Bronchial epithelial cell (primary cell): ENCODE results near the gene ZNF19. TPM values are rescaled to one million over a fixed set of nuclear protein-coding genes. Genes with fewer than 3 reads are reported as not detected.

Experiments
- DNase-seq: peaks from one replicate; pipeline ENCODE4 v3.0.0-alpha.2; 2010; ENCODE audit warnings: low read depth
- FAIRE-seq: peaks from 2 replicates; lab custom pipeline; 2011; peaks lifted over from hg19 to GRCh38; lab: Jason Lieb, UNC
- H3K27me3 ChIP-seq: 2 replicates; pipeline ENCODE4 v1.5.1; 2011; ENCODE audit warnings: low read length; ENCODE audit not compliant: control insufficient read depth, insufficient read depth
- H3K36me3 ChIP-seq: 2 replicates; pipeline ENCODE4 v1.5.1; 2011; ENCODE audit warnings: low read length; ENCODE audit not compliant: control insufficient read depth, insufficient read depth
- H3K4me3 ChIP-seq: 2 replicates; pipeline ENCODE4 v1.5.1; 2011; ENCODE audit warnings: mild to moderate bottlenecking, low read depth, low read length, control low read depth
- total RNA-seq: library from RNA; depleted of rRNA; stranded (reverse); fragments of >200 nt; gene quantifications from 2 replicates; pipeline ENCODE4 v1.2.1, GENCODE V29; 2014
- TF ChIP-seq, protein P1 (sequence below): IDR thresholded peaks from 2 replicates; pipeline ENCODE4 v1.5.1; 2011; ENCODE audit warnings: mild to moderate bottlenecking, moderate library complexity, low read length, control low read depth, inconsistent platforms; ENCODE audit not compliant: insufficient read depth, severe bottlenecking

ZNF19 gene
- total RNA-seq, 1 donor from 2014 or later: 2.6 TPM

GRCh38 chr16:71449020-71449419, 40.1 kb downstream of the ZNF19 start:
- DNase-seq (no peak), FAIRE-seq (no peak)
- Histone ChIP-seq H3K36me3 (peaks cover 9% of the 10 kb centered on the region), H3K4me3 (no peak overlapping the region), H3K27me3 (no peaks in the 10 kb centered on the region)
- TF ChIP-seq, protein P1, sequence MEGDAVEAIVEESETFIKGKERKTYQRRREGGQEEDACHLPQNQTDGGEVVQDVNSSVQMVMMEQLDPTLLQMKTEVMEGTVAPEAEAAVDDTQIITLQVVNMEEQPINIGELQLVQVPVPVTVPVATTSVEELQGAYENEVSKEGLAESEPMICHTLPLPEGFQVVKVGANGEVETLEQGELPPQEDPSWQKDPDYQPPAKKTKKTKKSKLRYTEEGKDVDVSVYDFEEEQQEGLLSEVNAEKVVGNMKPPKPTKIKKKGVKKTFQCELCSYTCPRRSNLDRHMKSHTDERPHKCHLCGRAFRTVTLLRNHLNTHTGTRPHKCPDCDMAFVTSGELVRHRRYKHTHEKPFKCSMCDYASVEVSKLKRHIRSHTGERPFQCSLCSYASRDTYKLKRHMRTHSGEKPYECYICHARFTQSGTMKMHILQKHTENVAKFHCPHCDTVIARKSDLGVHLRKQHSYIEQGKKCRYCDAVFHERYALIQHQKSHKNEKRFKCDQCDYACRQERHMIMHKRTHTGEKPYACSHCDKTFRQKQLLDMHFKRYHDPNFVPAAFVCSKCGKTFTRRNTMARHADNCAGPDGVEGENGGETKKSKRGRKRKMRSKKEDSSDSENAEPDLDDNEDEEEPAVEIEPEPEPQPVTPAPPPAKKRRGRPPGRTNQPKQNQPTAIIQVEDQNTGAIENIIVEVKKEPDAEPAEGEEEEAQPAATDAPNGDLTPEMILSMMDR: no peak

GRCh38 chr16:71448274-71448866, 40.8 kb downstream of the ZNF19 start:
- H3K27me3 ChIP-seq: no peaks in the 10 kb centered on the region
- DNase-seq (no peak), FAIRE-seq (no peak)
- H3K4me3 ChIP-seq: no peak overlapping the region
- TF ChIP-seq, protein P1: no peak
- peaks cover 6% of the 10 kb centered on the region for H3K36me3 ChIP-seq

DNA sequence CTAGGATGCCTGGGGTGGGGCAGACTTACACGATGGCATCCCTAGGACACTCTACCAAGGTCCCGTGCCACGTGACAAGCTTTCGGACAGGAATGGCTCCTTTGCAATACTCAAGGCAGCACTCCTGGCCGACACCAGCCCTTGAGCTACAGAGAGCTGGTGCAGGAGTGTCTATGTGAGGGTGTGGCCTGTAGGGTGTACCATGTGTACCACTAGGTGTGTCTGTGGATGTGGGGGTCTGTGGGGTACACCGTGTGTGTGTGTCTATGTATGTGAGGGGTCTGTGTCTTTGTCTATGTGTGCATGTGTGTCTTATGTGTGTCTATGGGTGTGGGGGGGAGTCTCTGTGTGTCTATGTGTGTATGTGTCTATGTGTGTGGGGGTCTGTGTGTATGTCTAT, 45.4 kb downstream of the ZNF19 start:
- H3K27me3 ChIP-seq: no peaks in the 10 kb centered on the region
- FAIRE-seq: no peak
- DNase-seq: no peak
- no peak overlapping the region for H3K4me3 ChIP-seq
- TF ChIP-seq, protein P1: no peak
- no peaks in the 10 kb centered on the region for H3K36me3 ChIP-seq

DNA sequence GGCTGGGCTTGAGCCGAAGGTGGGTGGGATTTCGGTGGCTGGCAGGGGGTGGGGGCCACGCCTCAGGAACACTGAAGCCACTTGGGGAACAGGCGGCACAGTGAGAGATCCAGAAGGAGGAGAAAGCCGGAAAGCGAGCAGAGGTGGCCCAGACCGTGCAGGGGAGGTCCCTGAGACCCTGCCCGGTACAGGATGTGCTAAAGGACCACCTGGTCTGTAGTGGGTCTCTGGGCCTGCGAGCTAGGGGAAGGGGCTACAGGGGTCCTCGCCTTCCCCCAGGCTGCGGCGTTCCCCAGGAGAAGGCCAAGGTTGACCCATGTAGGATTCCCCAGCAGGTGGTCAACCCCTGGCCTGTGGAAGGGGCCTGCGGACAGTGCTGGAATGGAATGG, 47.1 kb downstream of the ZNF19 start, which contains the start of gene TLE7:
Gene TLE7 (minus strand): TSS at position 4 of the 390 bp plus-strand sequence. CDS start 8,730 bp downstream, outside the sequence.
- H3K36me3 ChIP-seq: no peaks in the 10 kb centered on the region
- FAIRE-seq (no peak), DNase-seq (no peak)
- no peaks in the 10 kb centered on the region for H3K27me3 ChIP-seq
- TF ChIP-seq, protein P1: no peak
- H3K4me3 ChIP-seq: no peak within 1 kb of the TSS

- H3K4me3 ChIP-seq: no peak overlapping the region
- FAIRE-seq (no peak), DNase-seq (no peak)
- TF ChIP-seq, protein P1: peak; percentile 20
- H3K27me3 ChIP-seq: no peaks in the 10 kb centered on the region
- H3K36me3 ChIP-seq: no peaks in the 10 kb centered on the region
These were observed 47.6 kb downstream of the ZNF19 start for GRCh38 chr16:71441348-71442050.
